Karpas-422 (cell line): ENCODE data around the gene CHRNB2. TPM values are rescaled to one million over a fixed set of nuclear protein-coding genes. Genes with fewer than 3 reads are reported as not detected.
"Not testable (repeated sequence)": the region's sequence is repeated elsewhere in the genome, so short reads cannot be mapped to it uniquely, and the experiment has no call there.

Experiments used
- DNase-seq: peaks from one replicate; pipeline ENCODE4 v3.0.0-alpha.2; 2015
- H2AFZ ChIP-seq: fragments of 200-600 bp; sonication (generic); 2 replicates; pipeline ENCODE4 v1.6.1; 2014; ENCODE audit warnings: antibody characterized with exemption, low read length, mixed read lengths
- H3K27ac ChIP-seq: fragments of 200-600 bp; sonication (generic); 2 replicates; pipeline ENCODE4 v1.5.1; 2014; ENCODE audit warnings: mild to moderate bottlenecking, low read length, moderate library complexity
- H3K27me3 ChIP-seq: fragments of 200-600 bp; sonication (generic); 2 replicates; pipeline ENCODE4 v1.6.1; 2014; ENCODE audit warnings: low read length, mixed read lengths
- H3K36me3 ChIP-seq: fragments of 200-600 bp; sonication (generic); 2 replicates; pipeline ENCODE4 v1.6.1; 2014; ENCODE audit warnings: low read length, mixed read lengths; ENCODE audit not compliant: insufficient read depth
- H3K4me1 ChIP-seq: fragments of 200-600 bp; sonication (generic); 2 replicates; pipeline ENCODE4 v1.6.1; 2014; ENCODE audit warnings: mild to moderate bottlenecking, low read length, mixed read lengths
- H3K4me2 ChIP-seq: fragments of 200-600 bp; sonication (generic); 2 replicates; pipeline ENCODE4 v1.6.1; 2014; ENCODE audit warnings: low read length, low read depth, mild to moderate bottlenecking; ENCODE audit not compliant: poor library complexity, severe bottlenecking
- H3K4me3 ChIP-seq: fragments of 200-600 bp; sonication (generic); 2 replicates; pipeline ENCODE4 v1.5.1; 2014; ENCODE audit warnings: mild to moderate bottlenecking, antibody characterized with exemption, low read length, mixed read lengths
- H3K79me2 ChIP-seq: fragments of 200-600 bp; sonication (generic); 2 replicates; pipeline ENCODE4 v1.6.1; 2014; ENCODE audit warnings: mild to moderate bottlenecking, low read length, mixed read lengths
- H3K9ac ChIP-seq: fragments of 200-600 bp; sonication (generic); 2 replicates; pipeline ENCODE4 v1.6.0; 2014; ENCODE audit warnings: low read length
- H3K9me2 ChIP-seq: fragments of 200-600 bp; sonication (generic), shearing (Covaris generic); replicated peaks from 2 replicates; pipeline ENCODE4 v1.6.0; 2014; ENCODE audit warnings: mild to moderate bottlenecking, low read length, moderate library complexity; ENCODE audit not compliant: insufficient read depth
- H3K9me3 ChIP-seq: fragments of 300-700, 200-600 bp; sonication (generic); 2 replicates; pipeline ENCODE4 v1.6.1; 2014; ENCODE audit warnings: low read length, mixed read lengths
- H4K20me1 ChIP-seq: fragments of 200-600 bp; sonication (generic); 2 replicates; pipeline ENCODE4 v1.6.1; 2014; ENCODE audit warnings: mild to moderate bottlenecking, antibody characterized with exemption, low read length, low read depth; ENCODE audit not compliant: insufficient read depth
- total RNA-seq: library from RNA; depleted of rRNA; stranded (reverse); fragments of >200 nt; shearing (Covaris generic); gene quantifications from 2 replicates; pipeline ENCODE4 v1.2.3, GENCODE V29; 2014; ENCODE audit warnings: low replicate concordance; rRNA removed

The CHRNB2 gene
- 0.29 and 0.48 TPM in 2 replicates for total RNA-seq

GRCh38 chr1:154567386-154568156 lies at the start of gene CHRNB2:
Gene CHRNB2 (plus strand): TSS chr1:154567778. CDS start chr1:154568045, 267 bp downstream.
- peak; percentile 86 for DNase-seq

GRCh38 chr1:154519591-154519991 lies 48.0 kb upstream of the CHRNB2 start:
- Histone ChIP-seq H4K20me1 (no peaks in the 10 kb centered on the region), H3K27ac (no peak overlapping the region), H3K36me3 (no peaks in the 10 kb centered on the region), H3K9ac (no peak overlapping the region), H3K4me2 (no peak overlapping the region), H3K27me3 (no peaks in the 10 kb centered on the region), H3K4me3 (no peak overlapping the region), H3K9me2 (no peaks in the 10 kb centered on the region), H2AFZ (no peak overlapping the region), H3K4me1 (no peaks in the 10 kb centered on the region), H3K9me3 (no peaks in the 10 kb centered on the region), H3K79me2 (no peaks in the 10 kb centered on the region)
- DNase-seq, result no peak

More at GRCh38 chr1:154567386-154568156, at the start of gene CHRNB2:
- no peaks in the 10 kb centered on the region for H3K27me3 ChIP-seq
- H3K9me3 ChIP-seq, result no peaks in the 10 kb centered on the region
- peaks cover 17% of the 10 kb centered on the region for H3K4me1 ChIP-seq
- H3K9ac ChIP-seq, result no peak within 1 kb of the TSS
- no peaks in the 10 kb centered on the region for H3K36me3 ChIP-seq
- H2AFZ ChIP-seq, result no peak within 1 kb of the TSS
- H3K79me2 ChIP-seq, result no peaks in the 10 kb centered on the region
- no peak within 1 kb of the TSS for H3K27ac ChIP-seq
- no peaks in the 10 kb centered on the region for H4K20me1 ChIP-seq
- 0 out of 2 replicates have a peak within 1 kb of the TSS, but pooled peaks have one; percentile 16 for H3K4me3 ChIP-seq
- H3K9me2 ChIP-seq, result no peaks in the 10 kb centered on the region
- peak within 1 kb of the TSS; percentile 42 for H3K4me2 ChIP-seq

GRCh38 chr1:154520333-154520732 lies 47.2 kb upstream of the CHRNB2 start:
- no peaks in the 10 kb centered on the region for H4K20me1 ChIP-seq
- no peak overlapping the region for H3K27ac ChIP-seq
- no peaks in the 10 kb centered on the region for H3K4me1 ChIP-seq
- H3K9me3 ChIP-seq, result no peaks in the 10 kb centered on the region
- H3K4me3 ChIP-seq, result no peak overlapping the region
- no peak overlapping the region for H3K9ac ChIP-seq
- no peak overlapping the region for H2AFZ ChIP-seq
- H3K36me3 ChIP-seq, result no peaks in the 10 kb centered on the region
- no peaks in the 10 kb centered on the region for H3K9me2 ChIP-seq
- H3K79me2 ChIP-seq, result no peaks in the 10 kb centered on the region
- DNase-seq, result no peak
- H3K27me3 ChIP-seq, result no peaks in the 10 kb centered on the region
- H3K4me2 ChIP-seq, result no peak overlapping the region

- no peak overlapping the region for H3K27ac ChIP-seq
- H3K79me2 ChIP-seq, result no peaks in the 10 kb centered on the region
- H4K20me1 ChIP-seq, result no peaks in the 10 kb centered on the region
- no peak for DNase-seq
- H3K4me3 ChIP-seq, result no peak overlapping the region
- H2AFZ ChIP-seq, result no peak overlapping the region
- no peaks in the 10 kb centered on the region for H3K36me3 ChIP-seq
- H3K9ac ChIP-seq, result no peak overlapping the region
- no peaks in the 10 kb centered on the region for H3K9me3 ChIP-seq
- no peaks in the 10 kb centered on the region for H3K9me2 ChIP-seq
- no peaks in the 10 kb centered on the region for H3K27me3 ChIP-seq
- no peaks in the 10 kb centered on the region for H3K4me1 ChIP-seq
- H3K4me2 ChIP-seq, result no peak overlapping the region
These were observed 45.9 kb upstream of the CHRNB2 start for GRCh38 chr1:154521695-154522094.

- Histone ChIP-seq H3K4me3 (no peak overlapping the region), H3K79me2 (no peaks in the 10 kb centered on the region), H3K4me1 (no peaks in the 10 kb centered on the region), H3K9me2 (no peaks in the 10 kb centered on the region), H3K27me3 (no peaks in the 10 kb centered on the region), H3K4me2 (no peak overlapping the region), H3K27ac (no peak overlapping the region), H2AFZ (no peak overlapping the region), H3K9ac (no peak overlapping the region), H3K36me3 (no peaks in the 10 kb centered on the region), H4K20me1 (no peaks in the 10 kb centered on the region), H3K9me3 (no peaks in the 10 kb centered on the region)
- no peak for DNase-seq
These were observed 42.7 kb upstream of the CHRNB2 start for GRCh38 chr1:154524881-154525280.

GRCh38 chr1:154527192-154527591 lies 40.4 kb upstream of the CHRNB2 start:
- no peaks in the 10 kb centered on the region for H3K4me1 ChIP-seq
- no peak overlapping the region for H2AFZ ChIP-seq
- H3K9me3 ChIP-seq, result no peaks in the 10 kb centered on the region
- no peak overlapping the region for H3K9ac ChIP-seq
- no peaks in the 10 kb centered on the region for H3K36me3 ChIP-seq
- H3K4me3 ChIP-seq, result no peak overlapping the region
- H3K27ac ChIP-seq, result no peak overlapping the region
- no peak overlapping the region for H3K4me2 ChIP-seq
- H3K79me2 ChIP-seq, result no peaks in the 10 kb centered on the region
- H3K27me3 ChIP-seq, result no peaks in the 10 kb centered on the region
- H4K20me1 ChIP-seq, result no peaks in the 10 kb centered on the region
- H3K9me2 ChIP-seq, result no peaks in the 10 kb centered on the region
- DNase-seq, result no peak

- no peaks in the 10 kb centered on the region for H3K79me2 ChIP-seq
- no peak overlapping the region for H2AFZ ChIP-seq
- no peak overlapping the region for H3K9ac ChIP-seq
- no peaks in the 10 kb centered on the region for H3K36me3 ChIP-seq
- no peak overlapping the region for H3K4me2 ChIP-seq
- H3K4me1 ChIP-seq, result no peaks in the 10 kb centered on the region
- no peaks in the 10 kb centered on the region for H4K20me1 ChIP-seq
- H3K9me3 ChIP-seq, result no peaks in the 10 kb centered on the region
- no peak overlapping the region for H3K4me3 ChIP-seq
- DNase-seq, result no peak
- H3K27me3 ChIP-seq, result no peaks in the 10 kb centered on the region
- H3K27ac ChIP-seq, result no peak overlapping the region
- no peaks in the 10 kb centered on the region for H3K9me2 ChIP-seq
These were observed 38.3 kb upstream of the CHRNB2 start for GRCh38 chr1:154529308-154529707.

GRCh38 chr1:154531950-154532349 lies 35.6 kb upstream of the CHRNB2 start:
- not testable (repeated sequence) for H3K36me3 ChIP-seq, H3K79me2 ChIP-seq, H3K9me3 ChIP-seq, H3K4me1 ChIP-seq, H2AFZ ChIP-seq, H3K27me3 ChIP-seq, H3K4me2 ChIP-seq, H3K4me3 ChIP-seq, DNase-seq, H3K9me2 ChIP-seq, H3K9ac ChIP-seq, H3K27ac ChIP-seq, H4K20me1 ChIP-seq
